ENCODE results near the gene BRPF3. TPM values are rescaled to one million over a fixed set of nuclear protein-coding genes. Genes with fewer than 3 reads are reported as not detected.

BRPF3 gene
- total RNA-seq, 1 experiment from 2014 or later = 43.4 TPM

- H3K4me2 ChIP-seq (ENCODE audit: insufficient read depth, insufficient read length, low read length) = no peak overlapping the region
- Mint-ChIP-seq H3K4me1 (no peaks in the 10 kb centered on the region; a peak in 1 of 4 replicates), H3K27ac (no peak overlapping the region), H3K4me3 (no peak overlapping the region), H3K9me3 (no peaks in the 10 kb centered on the region; a peak in 1 of 5 replicates), H3K36me3 (ENCODE audit: insufficient read depth in 1 of 3, low read depth in 3 of 3) (no peaks in the 10 kb centered on the region), H3K27me3 (ENCODE audit: low read depth) (peaks cover 38% of the 10 kb centered on the region)
- H3K9ac ChIP-seq (ENCODE audit: extremely low read depth, insufficient read length, low read length) = no peak overlapping the region
- no peak overlapping the region for H3K27ac ChIP-seq (ENCODE audit: insufficient read length, low read depth, low read length)
- no peak overlapping the region for H2AK5ac ChIP-seq (ENCODE audit: insufficient read length, low read length)
- no peaks in the 10 kb centered on the region for H3K27me3 ChIP-seq (ENCODE audit: insufficient read depth, low read length)
- no peak overlapping the region for H2BK15ac ChIP-seq (ENCODE audit: low read depth, low read length)
- H3K14ac ChIP-seq (ENCODE audit: insufficient read depth, low read length) = no peak overlapping the region
- H4K20me1 ChIP-seq (ENCODE audit: control insufficient read depth, insufficient read depth, insufficient read length) = no peaks in the 10 kb centered on the region
- H4K5ac ChIP-seq (ENCODE audit: insufficient read length, low read depth, low read length) = no peak overlapping the region
- no peak overlapping the region for H4K8ac ChIP-seq (replicated peaks; ENCODE audit: insufficient read length, low read depth, low read length)
- H3K4ac ChIP-seq (ENCODE audit: low read depth, low read length) = no peak overlapping the region
- H3K9me3 ChIP-seq (ENCODE audit: control insufficient read depth, low read depth, low read length) = no peaks in the 10 kb centered on the region
- H3K56ac ChIP-seq (ENCODE audit: insufficient read length, low read depth, low read length) = no peak overlapping the region
- no peak overlapping the region for H2BK5ac ChIP-seq (ENCODE audit: insufficient read length, low read length)
- H3T11ph ChIP-seq (ENCODE audit: low read length) = no peak overlapping the region
- no peaks in the 10 kb centered on the region for H3K79me2 ChIP-seq (ENCODE audit: insufficient read depth, low read length)
- DNase-seq = no peak
- no peak overlapping the region for H3K23ac ChIP-seq (ENCODE audit: insufficient read length, low read depth, low read length)
- no peaks in the 10 kb centered on the region for H3K79me1 ChIP-seq (ENCODE audit: insufficient read depth, low read depth, low read length, poor library complexity, severe bottlenecking)
- H2BK120ac ChIP-seq (ENCODE audit: low read depth, low read length, poor library complexity, severe bottlenecking) = no peak overlapping the region
- no peak overlapping the region for H3K18ac ChIP-seq (ENCODE audit: insufficient read length, low read depth, low read length)
- H4K91ac ChIP-seq (ENCODE audit: insufficient read length, low read depth, low read length) = no peak overlapping the region
- H2BK20ac ChIP-seq (ENCODE audit: low read depth, low read length, poor library complexity, severe bottlenecking) = no peak overlapping the region
- TF ChIP-seq CTCF (conservative IDR thresholded peaks at IDR 0.05) = no peak
- H3K4me1 ChIP-seq (ENCODE audit: insufficient read depth, low read length) = no peaks in the 10 kb centered on the region
- no peak overlapping the region for H2AFZ ChIP-seq (ENCODE audit: low read length)
- no CpG with 5 or more reads among the region's 4 CpGs for WGBS (ENCODE audit: extremely low coverage, insufficient read length, low lambda C conversion rate)
- H2BK12ac ChIP-seq (ENCODE audit: insufficient read length, low read depth, low read length) = no peak overlapping the region
- H3K23me2 ChIP-seq (ENCODE audit: insufficient read length, low read depth, low read length, poor library complexity, severe bottlenecking) = no peaks in the 10 kb centered on the region
Measured at GRCh38 chr6:36280983-36281382, 84.4 kb downstream of the BRPF3 start.

Other genes with a start within 250 kb of the BRPF3 start
- gene SLC26A8, start 172.1 kb upstream of the BRPF3 start, total RNA-seq (2021) = 0.09 and 0.55 TPM in 2 replicates
- gene MAPK14, start 168.9 kb upstream of the BRPF3 start, total RNA-seq (2021) = 32.4 and 40.5 TPM in 2 replicates
- 18.9 and 19.2 TPM in 2 replicates for gene MAPK13, start 66.2 kb upstream of the BRPF3 start, total RNA-seq (2021)
- 0.09 TPM in 1 of 2 replicates, not detected in the other for gene PNPLA1, start 73.3 kb downstream of the BRPF3 start, total RNA-seq (2021)
- not detected in 2 replicates for gene BNIP5, start 140.1 kb downstream of the BRPF3 start, total RNA-seq (2021)
- 0.92 and 0.94 TPM in 2 replicates for gene ETV7, start 190.9 kb downstream of the BRPF3 start, total RNA-seq (2021)
- gene PXT1, start 246.1 kb downstream of the BRPF3 start, total RNA-seq (2021) = not detected in 2 replicates
- 22.2 and 22.6 TPM in 2 replicates for gene KCTD20, start 246.3 kb downstream of the BRPF3 start, total RNA-seq (2021)

Measured in H9 (cell line).